HG03135 (cell line): ENCODE results near the gene RBM42.
A peak's percentile ranks its signal among the peaks of the same experiment; 100 is the strongest.
"Not testable (repeated sequence)": the region's sequence is repeated elsewhere in the genome, so short reads cannot be mapped to it uniquely, and the experiment has no call there.

Source experiments
- ATAC-seq: cut with Tn5 transposase; IDR thresholded peaks from one replicate; pipeline ENCODE4 v1.9.1; 2021; ENCODE audit warnings: mild to moderate bottlenecking, moderate library complexity; ENCODE audit not compliant: unreplicated experiment

Gene RBM42, protein sequence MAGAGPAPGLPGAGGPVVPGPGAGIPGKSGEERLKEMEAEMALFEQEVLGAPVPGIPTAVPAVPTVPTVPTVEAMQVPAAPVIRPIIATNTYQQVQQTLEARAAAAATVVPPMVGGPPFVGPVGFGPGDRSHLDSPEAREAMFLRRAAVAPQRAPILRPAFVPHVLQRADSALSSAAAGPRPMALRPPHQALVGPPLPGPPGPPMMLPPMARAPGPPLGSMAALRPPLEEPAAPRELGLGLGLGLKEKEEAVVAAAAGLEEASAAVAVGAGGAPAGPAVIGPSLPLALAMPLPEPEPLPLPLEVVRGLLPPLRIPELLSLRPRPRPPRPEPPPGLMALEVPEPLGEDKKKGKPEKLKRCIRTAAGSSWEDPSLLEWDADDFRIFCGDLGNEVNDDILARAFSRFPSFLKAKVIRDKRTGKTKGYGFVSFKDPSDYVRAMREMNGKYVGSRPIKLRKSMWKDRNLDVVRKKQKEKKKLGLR

DNA sequence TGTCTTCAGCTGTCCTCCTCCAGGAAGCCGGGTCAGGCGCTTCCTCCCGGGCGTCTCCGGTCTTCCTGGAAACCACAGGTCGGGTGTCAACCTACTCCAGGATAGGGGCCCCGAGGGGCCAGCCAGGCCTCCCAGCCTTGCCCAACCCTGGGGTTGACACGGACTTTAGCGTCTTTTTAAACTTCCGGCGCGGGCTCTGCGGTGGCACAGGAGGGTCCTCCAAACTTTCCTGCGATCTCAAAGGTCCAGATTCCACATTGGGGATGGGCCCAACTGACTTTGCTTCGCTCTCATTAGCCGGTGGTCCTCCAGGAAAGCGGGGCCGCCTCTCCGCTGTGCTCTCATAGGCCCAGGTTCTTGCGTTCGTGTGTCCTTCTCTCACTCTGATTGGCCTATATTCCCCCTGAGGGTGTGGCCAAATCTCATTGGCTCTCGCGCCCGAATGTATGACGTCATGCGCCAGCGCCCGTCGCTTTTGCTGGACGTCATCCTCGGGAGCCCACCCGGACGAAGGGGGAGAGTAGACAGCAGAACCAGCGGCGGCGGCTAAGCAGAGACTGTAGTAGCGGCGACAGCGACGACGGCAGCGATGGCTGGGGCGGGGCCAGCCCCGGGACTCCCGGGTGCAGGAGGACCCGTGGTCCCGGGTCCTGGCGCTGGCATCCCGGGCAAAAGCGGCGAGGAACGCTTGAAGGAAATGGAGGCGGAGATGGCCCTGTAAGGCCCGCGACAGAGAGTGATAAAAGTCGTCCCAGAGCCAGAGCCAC is at the start of gene RBM42:
RBM42 (plus strand) TSS at position 472 of the 767 bp plus-strand sequence; CDS start at position 590, 118 bp downstream.
- ATAC-seq = peak; percentile 96

GRCh38 chr19:35582760-35583159 is 46.1 kb upstream of the RBM42 start:
- no peak for ATAC-seq

DNA sequence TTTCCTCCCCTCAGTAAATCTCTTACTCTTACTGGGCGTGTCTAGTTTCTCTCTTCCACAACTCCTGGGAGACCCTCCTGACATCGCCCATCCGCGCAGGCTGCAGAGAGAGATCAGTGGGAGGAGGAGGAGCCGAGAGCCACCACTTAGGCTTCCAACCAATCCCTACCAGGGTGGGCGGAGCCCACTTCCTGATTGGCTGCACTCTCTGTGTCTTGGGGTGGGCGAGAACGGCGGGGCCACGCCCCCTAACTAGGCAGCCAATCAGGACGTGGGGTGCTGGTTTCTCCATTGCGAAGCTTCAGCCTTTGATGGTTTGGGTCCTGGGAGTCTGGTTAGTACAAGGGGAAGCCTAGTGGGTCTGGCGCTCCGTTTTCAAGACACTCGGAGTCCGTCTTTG is 43.0 kb upstream of the RBM42 start, which contains the start of gene PMIS2:
PMIS2 (plus strand) TSS at position 326 of the 400 bp plus-strand sequence. CDS start 87 bp downstream, outside the sequence.
- ATAC-seq = no peak

DNA sequence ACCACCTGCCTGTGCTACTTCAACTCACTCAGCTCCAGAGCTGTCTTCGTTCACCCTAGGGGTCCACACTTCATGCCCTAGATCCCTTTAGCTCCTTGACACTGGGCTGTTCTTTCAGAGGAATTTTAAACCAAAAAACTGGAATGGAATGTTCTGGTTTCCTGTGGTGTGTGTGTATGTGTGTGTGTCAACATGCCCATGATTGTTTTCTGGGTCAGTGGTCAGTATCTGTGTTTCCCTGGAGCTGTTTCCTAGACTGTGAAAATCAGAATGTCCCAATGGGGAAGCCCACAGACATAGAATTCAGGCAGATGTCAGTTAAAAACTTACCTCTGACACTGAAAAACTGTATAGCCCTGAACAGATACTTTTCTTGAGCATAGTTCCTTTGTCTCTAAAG is 41.5 kb upstream of the RBM42 start:
- no peak for ATAC-seq

DNA sequence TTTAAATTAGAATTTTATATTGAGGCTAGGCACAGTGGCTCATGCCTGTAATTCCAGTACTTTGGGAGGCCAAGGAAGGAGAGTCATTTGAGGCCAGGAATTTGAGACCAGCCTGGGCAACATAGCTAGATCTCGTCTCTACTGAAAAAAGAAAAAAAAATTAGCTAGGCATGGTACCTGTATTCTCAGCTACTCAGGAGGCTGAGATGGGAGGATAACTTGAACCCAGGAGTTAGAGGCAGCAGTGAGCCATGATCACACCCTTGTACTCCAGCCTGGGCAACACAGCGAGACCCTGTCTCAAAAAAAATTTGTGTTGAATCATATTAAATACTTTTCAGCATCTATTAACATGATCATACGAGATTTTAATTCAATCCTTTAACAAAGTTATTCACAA is 38.0 kb upstream of the RBM42 start:
- no peak for ATAC-seq

GRCh38 chr19:35592226-35592625 is 36.6 kb upstream of the RBM42 start:
- ATAC-seq = no peak

DNA sequence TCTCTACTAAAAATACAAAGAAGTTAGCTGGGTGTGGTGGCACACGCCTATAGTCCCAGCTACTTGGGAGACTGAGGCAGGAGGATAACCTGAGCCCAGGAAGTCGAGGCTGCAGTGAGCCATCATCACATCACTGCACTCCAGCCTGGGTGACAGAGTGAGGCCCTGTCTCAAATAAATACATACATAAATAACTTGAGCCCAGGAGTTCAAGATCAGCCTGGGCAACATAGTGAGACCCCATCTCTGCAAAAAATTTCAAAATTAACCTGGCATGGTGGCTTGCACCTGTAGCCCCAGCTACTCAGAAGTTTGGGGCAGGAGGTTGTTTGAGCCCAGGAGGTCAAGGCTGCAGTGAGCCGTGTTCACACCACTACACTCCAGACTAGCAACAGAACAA is 33.8 kb upstream of the RBM42 start:
- not testable (repeated sequence) for ATAC-seq

- no peak for ATAC-seq
Observed at GRCh38 chr19:35595928-35596327, 32.9 kb upstream of the RBM42 start.

DNA sequence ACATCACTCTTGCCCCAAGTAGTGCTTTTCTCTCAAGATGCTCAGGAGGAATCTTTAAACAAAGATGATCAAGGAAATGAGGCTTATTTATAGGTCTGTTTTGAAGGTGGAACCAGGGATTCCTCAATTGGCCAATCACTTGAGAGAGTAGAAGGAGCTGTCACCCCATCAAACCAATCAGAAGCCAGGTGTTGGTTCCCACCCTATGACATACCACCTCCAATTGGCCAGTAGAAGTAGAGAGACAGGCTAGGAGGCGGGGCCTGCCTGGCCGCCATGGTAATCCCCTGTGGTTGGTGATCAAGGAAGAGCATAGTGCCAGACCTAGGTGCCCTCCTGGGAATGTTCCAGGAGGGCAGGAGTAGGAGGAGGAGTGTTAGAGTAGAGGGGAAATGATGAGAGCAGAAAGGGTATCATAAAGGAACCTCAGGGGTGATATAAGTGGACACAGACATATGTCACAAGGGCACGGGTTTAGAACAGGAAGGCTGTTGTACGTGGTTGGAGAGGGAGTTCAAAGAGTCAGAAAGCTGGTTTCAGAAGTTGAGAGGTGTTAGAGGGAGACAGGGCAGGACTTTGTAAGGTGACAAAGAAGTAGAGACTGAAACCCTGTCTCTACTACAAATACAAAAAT is 32.4 kb upstream of the RBM42 start:
- no peak for ATAC-seq

DNA sequence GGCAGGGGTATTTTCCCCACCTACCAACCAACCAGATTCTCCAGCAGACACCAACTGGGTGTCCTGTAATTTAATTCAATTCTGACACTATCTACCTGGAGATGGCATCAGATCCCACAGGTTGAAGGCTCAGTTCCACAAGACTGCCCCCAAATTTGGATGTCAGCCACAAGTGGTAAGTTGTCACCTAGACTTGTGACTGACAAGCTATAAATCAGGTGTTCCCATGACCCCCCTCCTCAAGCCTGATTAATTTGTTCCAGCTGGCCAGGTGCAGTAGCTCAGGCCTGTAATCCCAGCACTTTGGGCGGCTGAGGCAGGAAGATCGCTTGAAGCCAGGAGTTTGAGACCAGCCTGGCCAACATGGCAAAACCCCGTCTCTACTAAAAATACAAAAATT is 26.9 kb upstream of the RBM42 start:
- no peak for ATAC-seq

GRCh38 chr19:35604436-35604835 is 24.4 kb upstream of the RBM42 start:
- ATAC-seq = not testable (repeated sequence)

DNA sequence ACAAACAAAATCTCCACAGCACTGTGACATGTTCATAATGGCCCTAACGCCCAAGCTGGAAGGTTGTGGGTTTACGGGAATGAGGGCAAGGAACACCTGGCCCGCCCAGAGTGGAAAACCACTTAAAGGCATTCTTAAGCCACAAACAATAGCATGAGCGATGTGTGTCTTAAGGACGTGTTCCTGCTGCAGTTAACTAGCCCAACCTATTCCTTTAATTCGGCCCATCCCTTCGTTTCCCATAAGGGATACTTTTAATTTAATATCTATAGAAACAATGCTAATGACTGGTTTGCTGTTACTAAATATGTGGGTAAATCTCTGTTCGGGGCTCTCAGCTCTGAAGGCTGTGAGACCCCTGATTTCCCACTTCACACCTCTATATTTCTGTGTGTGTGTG is 21.7 kb upstream of the RBM42 start:
- ATAC-seq = not testable (repeated sequence)

DNA sequence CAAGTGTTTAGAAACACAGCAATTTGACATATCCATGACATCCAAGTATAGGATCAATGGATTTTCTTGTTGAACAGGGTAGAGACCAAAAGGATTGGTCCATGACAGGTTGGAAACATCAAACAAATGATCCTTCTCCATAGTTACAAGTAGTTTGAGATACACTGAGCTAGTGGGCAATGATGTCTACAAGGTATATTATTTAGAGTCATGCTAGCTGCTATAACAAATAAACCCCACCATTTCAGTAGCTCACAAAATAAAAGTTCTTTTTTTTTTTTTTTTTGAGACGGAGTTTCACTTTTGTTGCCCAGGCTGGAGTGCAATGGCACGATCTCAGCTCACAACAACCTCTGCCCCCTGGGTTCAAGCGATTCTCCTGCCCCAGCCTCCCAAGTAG is 21.2 kb upstream of the RBM42 start:
- no peak for ATAC-seq

GRCh38 chr19:35608251-35608650 is 20.6 kb upstream of the RBM42 start:
- ATAC-seq = no peak

DNA sequence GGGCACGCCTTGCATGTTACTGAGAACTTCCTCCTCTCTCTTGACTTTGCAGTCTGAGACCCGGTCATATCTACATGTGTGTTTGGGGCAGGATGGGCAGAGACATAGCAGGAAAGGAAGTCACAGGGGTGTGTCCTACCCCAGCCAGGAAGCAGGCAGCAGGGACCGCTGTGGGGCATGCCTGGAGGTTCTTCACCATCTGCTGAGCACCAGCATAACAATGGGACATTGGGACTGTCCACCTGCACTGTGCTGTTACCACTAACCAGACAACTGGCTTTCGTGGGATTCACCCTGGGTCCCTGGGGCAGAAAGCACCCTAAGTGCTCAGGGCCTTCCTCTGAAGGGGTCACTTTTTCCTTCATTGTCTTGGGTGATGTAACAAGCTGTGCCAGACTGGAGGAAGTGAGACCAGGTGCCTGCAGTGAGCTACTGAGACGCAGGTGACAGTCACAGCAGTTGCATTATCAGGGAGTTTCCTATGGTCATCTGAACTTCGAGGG is 18.9 kb upstream of the RBM42 start:
- ATAC-seq = no peak

GRCh38 chr19:35612224-35612558 is 16.6 kb upstream of the RBM42 start:
- no peak for ATAC-seq

GRCh38 chr19:35612559-35613321 is 16.1 kb upstream of the RBM42 start, which contains the start of gene HAUS5:
TSS of gene HAUS5 (plus strand) at chr19:35612735. CDS start at chr19:35612795, 60 bp downstream.
- ATAC-seq = peak; percentile 68

DNA sequence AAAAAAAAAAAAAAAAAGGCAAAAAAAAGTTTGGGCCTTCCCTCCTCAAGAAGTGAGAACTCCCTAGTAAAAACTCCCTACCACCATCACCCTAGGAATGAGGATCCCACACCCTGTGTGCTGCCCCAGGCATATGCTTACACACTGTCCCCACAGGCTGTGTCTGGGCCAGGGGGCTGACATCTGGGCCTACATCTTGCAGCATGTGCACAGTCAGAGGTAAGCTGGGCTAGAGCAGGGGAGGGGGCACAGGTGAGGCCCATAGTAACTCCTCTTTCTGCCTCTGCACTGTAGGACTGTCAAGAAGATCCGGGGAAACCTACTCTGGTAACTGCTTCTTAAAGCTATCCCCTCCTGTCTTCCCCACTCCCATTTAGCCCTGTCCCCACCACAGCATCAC is 15.3 kb upstream of the RBM42 start:
- no peak for ATAC-seq

DNA sequence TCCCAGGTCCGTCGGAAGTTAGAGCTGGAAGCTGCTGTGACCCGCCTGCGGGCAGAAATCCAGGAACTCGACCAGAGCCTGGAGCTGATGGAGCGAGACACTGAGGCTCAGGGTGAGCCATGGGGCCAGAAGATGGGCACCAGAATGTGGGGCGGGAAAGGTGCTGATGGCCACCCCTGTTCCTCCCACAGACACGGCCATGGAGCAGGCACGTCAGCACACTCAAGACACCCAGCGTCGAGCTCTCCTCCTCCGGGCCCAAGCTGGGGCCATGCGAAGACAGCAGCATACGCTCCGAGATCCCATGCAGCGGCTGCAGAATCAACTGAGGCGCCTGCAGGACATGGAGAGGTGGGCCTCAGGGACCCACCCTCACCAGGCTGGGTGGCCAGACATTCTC is 13.8 kb upstream of the RBM42 start:
- no peak for ATAC-seq

DNA sequence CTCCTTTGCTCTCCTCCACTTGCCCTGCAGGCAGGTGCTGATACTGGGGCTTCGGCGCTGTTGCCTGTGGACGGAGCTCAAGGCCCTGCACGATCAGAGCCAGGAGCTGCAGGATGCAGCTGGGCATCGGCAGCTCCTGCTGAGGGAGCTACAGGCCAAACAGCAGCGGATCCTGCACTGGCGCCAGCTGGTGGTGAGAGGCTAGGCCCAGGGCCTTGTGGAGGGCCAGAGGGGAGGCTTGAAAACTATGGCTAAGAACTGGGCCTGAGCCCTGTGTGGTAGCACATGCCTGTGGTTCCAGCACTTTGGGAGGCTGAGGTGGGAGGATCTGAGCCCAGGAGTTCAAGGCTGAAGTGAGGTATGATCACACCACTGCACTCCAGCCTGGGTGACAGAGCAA is 10.0 kb upstream of the RBM42 start:
- no peak for ATAC-seq
